IPS-18c (cell line): ENCODE results near the gene SLAMF1.

Experiments used
- H3K4me3 ChIP-seq: 2 replicates; pipeline ENCODE4 v1.7.0; 2013; ENCODE audit warnings: low read depth, mild to moderate bottlenecking, low read length, moderate library complexity; ENCODE audit not compliant: insufficient read depth
- H3K9me3 ChIP-seq: one replicate; pipeline ENCODE4 v1.6.1; 2013; ENCODE audit warnings: mild to moderate bottlenecking, low read length, moderate library complexity; ENCODE audit not compliant: control insufficient read depth, insufficient read depth

SLAMF1 gene

DNA sequence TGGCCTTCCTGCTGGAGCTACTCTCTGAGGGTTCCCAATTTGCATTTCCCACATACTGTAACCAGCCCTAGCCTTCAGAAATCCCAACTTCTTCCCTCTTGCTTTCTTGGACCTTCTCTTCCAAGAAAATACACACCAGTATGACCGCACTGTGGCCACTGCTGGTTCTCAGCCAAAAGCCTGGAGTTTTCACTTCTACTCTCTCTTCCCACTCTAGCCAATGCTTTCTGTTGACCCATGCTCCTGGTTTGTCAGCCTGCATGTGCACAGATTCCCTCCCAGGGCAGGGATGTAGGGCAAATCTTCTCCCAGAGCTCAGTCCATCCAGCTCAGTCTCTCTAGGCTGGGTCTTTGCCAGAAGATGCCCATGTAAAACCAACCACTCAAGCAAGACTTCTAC lies 664 bp downstream of the SLAMF1 start:
- no peak overlapping the region for H3K4me3 ChIP-seq
- no peaks in the 10 kb centered on the region for H3K9me3 ChIP-seq

DNA sequence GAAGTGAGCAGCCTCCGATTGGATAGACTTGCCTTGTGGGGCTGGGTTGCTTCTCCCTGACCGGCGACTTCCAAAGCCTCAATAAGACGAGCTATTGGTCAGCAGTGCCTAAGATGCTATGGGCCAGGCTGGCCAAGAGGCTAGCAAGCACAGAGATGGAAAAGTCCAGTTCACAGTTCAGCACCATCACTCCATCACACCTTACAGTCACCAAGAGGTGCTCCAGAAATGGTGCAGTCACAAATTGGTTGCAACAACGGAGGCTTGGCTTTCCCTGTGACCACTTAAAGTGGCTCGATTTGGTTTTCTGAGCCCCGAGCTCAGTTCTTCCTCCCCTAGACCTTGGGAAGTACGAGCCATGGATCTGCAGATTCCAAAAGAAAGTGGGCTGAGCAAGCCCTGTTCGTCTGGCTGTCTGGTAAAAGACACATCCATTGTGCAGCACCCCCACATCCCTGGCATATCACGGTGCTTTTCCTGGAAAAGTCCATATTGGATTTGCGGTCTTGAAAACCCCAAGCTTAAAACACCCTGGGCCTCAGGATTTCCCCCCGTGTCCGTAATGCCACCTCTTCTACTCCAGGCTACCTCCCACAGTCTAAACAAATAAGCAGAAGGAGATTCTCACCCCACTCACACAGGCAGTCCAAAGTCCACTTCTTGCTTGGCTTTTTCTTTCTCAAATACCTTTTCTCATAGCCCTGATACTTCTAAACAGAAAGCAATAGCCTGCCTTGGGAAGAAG lies 1.3 kb downstream of the SLAMF1 start:
- H3K9me3 ChIP-seq: no peaks in the 10 kb centered on the region
- no peak overlapping the region for H3K4me3 ChIP-seq

DNA sequence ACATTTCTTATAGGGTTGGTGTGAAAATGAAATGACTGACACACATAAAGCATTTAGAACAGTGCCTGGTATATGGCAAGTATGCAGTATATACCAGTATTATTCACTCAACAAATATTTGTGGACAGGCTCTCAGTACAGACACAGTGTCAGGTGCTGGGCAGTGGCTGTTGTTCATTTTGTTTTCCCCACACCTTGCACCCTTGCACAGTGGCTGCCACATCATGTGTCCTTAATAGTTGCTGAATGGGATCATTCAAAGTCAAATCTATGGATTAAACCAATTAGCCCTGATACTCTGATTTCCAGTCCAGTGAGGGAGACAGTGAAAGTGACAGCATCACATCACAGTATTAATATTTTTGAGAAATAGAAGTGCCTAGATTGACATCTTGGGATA lies 2.4 kb downstream of the SLAMF1 start:
- no peak overlapping the region for H3K4me3 ChIP-seq
- H3K9me3 ChIP-seq: no peaks in the 10 kb centered on the region

DNA sequence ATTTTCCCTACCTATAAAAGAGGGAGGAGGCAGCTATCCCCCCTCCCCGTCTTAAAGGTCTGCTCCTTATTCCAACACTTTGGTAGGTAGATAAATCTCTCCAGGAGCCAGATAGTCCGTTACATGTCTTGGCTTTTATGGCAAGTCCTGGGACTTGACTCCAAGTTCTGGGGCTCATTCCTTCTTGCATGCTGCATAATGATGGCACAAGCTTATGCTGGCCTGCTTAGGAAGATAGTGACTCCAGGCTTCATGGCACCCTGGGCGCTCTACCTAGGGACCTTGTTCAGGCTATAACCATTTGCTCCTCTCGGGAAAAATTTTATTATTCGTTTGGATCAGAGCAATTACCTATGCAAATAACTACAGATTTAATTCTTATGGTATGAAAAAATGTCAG lies 3.7 kb downstream of the SLAMF1 start:
- Histone ChIP-seq H3K4me3 (no peak overlapping the region), H3K9me3 (no peaks in the 10 kb centered on the region)

DNA sequence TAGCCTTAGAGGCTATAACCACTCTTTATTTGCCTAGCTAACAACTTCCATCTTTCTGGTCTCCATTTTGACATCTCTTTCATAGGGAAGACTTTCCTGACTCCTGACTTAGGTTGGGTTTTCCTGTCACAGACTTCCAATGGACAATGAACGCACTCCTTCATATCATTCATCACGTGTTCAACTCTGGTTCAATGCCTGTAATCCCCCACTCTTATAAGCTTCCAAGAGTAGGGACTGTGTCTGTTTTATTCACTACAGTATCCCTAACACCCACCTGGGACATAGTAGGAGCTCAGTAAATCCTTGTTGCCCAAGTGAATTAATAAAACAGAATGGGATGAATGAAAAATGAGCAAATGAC lies 4.6 kb downstream of the SLAMF1 start:
- Histone ChIP-seq H3K4me3 (no peak overlapping the region), H3K9me3 (no peaks in the 10 kb centered on the region)

DNA sequence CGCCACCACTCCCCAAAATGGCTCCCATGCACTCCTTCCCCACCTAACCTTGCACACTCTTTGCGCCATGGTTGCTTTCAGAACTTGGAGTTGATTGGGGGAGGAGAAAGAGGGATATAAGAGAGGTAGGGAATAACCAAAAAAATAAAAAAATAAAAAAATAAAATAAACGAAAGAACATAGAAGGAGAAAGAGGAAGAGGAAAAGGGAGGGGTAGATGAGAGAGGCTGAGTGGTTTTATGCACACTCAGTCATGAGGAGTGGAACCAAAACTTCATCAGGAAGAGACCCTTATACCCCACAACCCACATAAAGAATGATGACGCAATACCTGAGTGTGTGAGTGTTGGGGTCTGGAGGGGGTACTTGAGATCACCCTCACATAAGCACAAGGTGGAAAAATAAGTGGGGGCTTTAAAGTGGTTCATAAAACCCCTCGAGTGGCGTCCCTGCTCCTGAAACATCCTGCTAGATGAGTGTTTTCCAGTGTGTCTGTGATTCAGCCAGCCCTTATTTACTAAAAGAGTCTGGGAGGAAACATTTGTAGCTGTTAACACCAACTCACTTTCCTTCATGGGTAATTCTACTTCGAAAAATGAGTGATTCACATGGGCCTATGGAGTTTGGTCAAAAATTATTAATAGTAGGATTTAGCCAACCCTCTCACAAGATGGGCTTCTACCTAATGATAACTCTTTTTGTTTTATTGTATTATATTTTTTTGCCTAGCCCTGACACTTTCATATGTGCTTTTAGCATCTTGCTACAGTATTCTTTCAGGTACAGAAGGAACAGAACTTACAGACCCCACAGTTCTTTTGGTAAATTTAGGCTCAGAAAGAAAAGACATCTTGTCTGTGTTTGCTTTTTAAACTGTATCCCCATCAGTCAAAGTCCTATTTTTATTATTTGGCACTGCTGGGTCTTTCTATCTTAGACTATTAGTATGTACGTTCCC lies 5.2 kb downstream of the SLAMF1 start:
- no peaks in the 10 kb centered on the region for H3K9me3 ChIP-seq
- no peak overlapping the region for H3K4me3 ChIP-seq

DNA sequence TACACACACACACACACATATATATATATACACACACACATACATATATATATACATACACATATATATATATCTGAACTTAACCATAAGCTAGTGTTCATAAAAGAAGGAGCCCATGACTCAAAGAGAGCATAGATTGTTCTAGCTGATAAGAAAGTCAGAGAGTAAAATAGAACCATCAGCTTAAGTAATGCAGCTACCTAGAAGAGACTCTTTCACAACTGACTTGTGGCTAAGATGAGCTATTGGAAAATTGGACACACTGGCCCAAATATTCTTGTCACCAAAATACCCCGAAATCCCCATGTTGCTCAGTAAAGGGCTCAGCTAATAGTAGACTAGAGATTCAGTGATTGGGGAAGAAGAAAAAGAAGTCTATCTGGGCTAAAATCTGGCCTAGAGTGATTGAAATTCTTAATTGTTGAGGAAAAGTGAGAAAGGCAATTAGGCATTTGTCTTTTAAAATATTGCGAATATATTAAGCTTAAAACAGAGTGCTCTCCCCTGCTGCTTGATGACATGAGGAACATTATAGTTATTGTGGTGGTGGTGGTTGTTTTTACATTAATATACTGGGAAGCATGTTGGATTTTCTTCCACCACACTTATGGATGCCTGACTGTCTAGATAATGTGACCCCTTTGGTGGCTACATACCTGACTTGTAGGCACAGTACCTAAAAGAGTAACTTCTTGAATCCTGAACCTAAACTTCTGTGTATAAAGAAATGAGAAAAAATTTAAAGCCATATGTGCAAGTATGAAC lies 6.3 kb downstream of the SLAMF1 start:
- Histone ChIP-seq H3K9me3 (no peaks in the 10 kb centered on the region), H3K4me3 (no peak overlapping the region)

DNA sequence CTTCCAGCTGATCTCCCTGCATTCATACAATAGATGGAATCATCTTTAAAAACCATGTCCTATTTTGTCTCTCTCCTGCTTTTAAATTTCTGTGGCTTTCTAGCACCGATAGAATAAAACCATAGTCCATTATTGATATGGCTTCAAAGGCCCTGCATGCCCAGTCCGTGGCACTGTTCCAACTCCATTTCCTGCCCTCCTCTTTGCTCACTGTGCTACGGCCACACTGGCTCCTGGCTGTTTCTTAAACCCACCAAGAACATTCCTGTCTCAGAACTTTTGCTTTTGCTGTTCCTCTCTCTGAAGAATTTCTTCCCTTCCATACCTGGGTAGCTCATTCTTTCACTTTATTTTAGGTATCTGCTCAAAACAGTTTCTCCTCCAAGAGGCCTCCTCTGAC lies 7.2 kb downstream of the SLAMF1 start:
- H3K4me3 ChIP-seq: no peak overlapping the region
- H3K9me3 ChIP-seq: no peaks in the 10 kb centered on the region

DNA sequence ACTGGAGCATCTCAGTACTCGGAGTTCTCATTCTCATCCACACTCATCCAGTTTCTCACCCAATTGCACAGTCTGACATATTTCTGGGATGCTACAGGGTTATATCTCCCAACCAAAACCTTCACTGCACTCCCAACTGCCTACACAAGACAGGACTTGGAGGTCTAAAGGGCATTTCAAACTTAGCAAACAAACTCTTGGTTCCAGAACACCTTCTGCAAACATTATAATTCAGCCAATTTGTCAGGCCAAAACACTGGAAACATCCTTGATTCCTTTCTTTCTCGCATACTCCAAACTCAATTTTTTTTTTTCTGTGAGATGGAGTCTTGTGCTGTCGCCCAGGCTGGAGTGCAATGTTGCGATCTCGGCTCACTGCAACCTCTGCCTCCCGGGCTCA lies 7.9 kb downstream of the SLAMF1 start:
- H3K4me3 ChIP-seq: no peak overlapping the region
- H3K9me3 ChIP-seq: no peaks in the 10 kb centered on the region

DNA sequence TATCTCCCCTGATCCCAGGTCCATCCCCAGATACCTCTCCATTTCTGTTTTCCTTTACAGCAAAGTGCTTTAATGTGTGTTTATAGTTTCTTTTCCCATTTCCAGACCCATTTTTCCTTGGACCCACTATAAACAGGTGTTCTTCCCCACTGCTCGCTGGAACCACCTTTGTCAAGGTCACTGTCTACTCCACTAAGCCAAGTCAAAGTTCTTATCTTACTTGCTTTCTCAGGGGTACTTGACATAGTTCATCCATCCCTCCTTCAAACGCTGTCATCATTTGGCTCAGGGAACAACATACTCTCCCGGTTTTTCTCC lies 8.3 kb downstream of the SLAMF1 start:
- Histone ChIP-seq H3K9me3 (no peaks in the 10 kb centered on the region), H3K4me3 (no peak overlapping the region)

DNA sequence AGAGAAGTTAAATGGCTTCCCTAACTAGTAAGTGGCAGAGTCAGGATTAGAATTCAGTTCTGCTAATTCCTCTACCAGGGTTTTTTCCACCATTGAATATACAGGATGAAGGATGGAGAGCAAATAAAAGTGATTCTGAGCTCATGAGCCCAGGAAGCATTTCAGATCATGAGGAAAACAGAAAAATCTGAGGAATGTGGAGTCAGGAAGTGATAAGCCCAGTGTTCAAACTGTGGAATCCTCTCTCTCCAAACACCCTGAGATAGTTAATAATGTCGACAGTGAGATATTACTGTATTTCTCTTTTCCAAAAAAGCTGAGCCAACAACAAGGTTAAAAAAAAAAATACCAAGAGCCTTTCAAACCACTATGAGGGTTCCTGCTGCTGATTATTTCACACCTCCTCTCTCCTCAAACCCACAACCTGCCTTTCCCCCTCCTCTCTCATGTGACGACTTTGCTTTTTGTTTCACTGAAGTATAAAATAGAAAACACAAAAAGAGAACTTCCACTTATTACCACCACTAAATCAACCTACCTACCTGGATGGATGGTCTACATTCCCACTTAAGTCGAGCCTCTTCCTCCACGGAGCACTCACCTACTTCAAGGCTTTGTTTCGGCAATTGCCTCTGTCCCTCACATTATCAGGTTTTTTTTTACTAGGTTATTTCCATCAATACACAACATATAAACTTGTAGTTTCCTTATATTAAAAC lies 8.9 kb downstream of the SLAMF1 start:
- no peak overlapping the region for H3K4me3 ChIP-seq
- H3K9me3 ChIP-seq: no peaks in the 10 kb centered on the region

DNA sequence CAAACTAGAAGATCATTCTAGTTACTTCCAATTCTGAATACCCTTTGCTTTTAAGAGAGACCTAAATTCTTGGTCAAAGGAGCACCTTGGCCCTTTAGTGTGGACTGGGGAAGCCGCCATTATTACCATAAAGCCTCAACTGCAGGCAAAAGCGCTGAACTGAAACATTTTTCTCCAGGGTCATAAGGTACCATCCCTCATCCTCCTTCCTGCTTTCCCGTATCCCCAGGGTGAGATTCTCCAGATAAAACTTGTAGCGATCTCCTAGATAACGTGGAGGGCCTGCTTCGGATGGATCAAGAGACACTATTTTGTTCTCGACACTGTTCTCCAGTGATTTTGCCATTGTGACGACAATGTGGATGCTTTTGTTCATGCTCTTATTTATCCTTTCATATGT lies 9.8 kb downstream of the SLAMF1 start:
- Histone ChIP-seq H3K9me3 (no peaks in the 10 kb centered on the region), H3K4me3 (no peak overlapping the region)

DNA sequence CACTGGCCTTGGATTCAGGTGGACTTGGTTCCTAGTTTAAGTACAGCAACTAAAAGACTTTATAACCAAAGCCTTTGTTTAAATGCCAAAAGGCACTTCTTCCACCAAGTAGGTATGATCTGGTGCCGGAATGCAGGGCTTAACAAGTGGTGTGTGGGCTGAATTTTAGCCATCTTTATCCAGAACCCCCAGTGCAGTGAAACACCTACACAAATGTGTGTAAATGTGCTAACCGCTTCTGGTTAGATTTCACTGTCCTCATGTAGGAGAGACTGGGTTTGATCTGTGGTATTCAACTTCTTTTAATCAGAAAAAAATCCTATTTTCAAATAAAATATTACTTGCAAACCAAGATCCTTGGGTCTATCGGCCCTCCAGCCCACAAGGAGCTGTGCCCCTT lies 10.3 kb downstream of the SLAMF1 start:
- no peak overlapping the region for H3K4me3 ChIP-seq
- no peaks in the 10 kb centered on the region for H3K9me3 ChIP-seq

DNA sequence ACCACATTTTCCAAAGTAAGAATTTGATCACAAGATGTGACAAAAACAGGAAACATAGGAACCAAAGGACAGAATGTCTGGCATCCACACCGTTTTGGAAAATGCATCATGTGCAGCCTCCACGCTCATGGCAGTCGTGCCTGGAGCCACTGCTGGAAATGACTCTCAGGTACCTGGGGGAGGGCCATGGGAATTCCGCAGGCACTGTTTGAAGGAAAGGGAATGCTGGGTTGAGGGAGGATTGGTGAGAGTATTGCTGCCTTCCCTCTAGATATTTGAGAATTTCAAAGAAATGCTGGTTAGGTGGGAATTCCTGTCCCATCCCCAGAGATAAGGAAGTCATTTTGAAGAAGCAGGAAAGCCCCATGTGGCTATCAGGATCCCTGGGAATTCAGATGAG lies 10.8 kb downstream of the SLAMF1 start:
- H3K9me3 ChIP-seq: no peaks in the 10 kb centered on the region
- H3K4me3 ChIP-seq: no peak overlapping the region

DNA sequence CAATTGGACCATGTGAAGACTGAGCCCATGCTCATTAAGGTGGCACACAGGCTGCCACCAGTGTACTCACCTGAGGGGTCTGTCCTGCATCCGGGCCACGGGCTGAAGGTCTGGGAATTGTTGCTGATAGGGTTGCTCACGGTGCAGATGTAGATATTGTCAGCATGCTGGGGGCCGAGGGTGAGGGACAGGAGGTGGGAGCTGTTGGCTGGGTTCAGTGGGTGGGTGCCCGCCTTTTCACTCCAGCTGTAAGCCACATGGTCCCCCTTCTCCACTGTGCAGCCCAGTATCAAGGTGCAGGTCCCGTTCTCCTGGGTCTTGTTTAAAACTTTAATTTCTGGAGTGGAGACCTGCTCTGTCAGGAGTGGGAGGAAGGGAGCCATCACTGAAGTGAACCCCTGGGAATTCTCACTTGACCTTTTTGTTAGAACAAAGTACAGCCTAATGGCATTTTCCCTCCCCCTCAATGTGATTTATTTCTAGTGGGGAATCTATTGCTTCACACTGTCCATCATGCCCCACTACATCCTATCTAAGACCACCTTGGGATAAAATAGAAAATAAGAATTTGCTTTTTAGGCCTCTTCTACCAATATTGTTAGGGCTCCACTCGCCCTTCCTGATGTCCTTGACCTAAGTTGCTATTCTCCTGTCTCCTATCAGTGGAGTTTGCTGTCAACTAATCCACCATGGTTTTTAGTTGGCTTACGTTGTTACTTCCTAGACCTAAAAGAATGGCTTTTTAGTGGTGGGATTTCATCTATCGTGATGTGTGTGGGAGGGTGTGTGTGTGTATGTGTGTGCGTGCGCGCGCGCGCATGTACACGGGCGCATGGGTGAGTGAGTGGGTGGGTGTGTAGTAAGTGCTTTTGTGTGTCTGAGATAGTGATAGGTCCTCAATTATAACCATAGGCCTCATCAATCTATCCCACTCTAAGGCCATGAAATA lies 12.0 kb downstream of the SLAMF1 start:
- Histone ChIP-seq H3K4me3 (no peak overlapping the region), H3K9me3 (no peaks in the 10 kb centered on the region)

DNA sequence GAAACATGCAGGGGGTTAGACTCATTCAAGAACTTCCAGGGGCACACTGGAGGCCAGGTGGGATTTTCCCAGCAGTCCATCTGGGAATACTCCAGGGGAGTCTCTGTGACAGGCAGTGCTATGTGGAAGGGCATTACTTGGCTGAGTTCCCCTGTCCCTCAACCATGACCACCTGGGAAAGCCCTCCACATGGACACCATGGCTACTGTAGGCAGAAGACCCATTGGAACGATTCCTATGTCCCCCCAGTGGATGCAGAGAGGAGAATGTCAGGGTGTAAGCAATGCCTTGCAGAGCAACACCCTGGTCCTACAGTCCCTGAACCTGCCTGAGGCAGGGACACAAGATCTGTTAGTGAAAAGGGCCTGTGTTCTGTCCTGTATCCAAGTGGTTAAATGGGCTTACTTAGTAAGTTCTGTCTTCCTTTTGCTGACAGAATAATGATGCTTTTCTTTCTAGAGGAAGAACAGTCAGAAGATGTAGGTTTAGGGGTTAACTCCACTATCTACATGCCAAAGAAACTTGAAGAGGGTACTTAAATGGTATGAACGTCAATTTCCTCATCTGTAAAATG lies 13.4 kb downstream of the SLAMF1 start:
- H3K9me3 ChIP-seq: no peaks in the 10 kb centered on the region
- H3K4me3 ChIP-seq: no peak overlapping the region
